HG03460 (cell line): ENCODE measurements around the gene OSGIN1.

Source experiments
- ATAC-seq: cut with Tn5 transposase; IDR thresholded peaks from one replicate; pipeline ENCODE4 v1.9.1; 2021; ENCODE audit not compliant: unreplicated experiment

Gene OSGIN1

GRCh38 chr16:83956336-83957289 lies 3.6 kb downstream of the OSGIN1 start:
- ATAC-seq: no peak

- no peak for ATAC-seq
Observed at GRCh38 chr16:83957296-83957855, 4.3 kb downstream of the OSGIN1 start.

GRCh38 chr16:83958137-83958845 lies 5.3 kb downstream of the OSGIN1 start:
- no peak for ATAC-seq

GRCh38 chr16:83958846-83959565 lies 6.0 kb downstream of the OSGIN1 start:
- ATAC-seq: no peak

- ATAC-seq: no peak
Observed at GRCh38 chr16:83959656-83960434, 6.8 kb downstream of the OSGIN1 start.

- ATAC-seq: no peak
Observed at GRCh38 chr16:83960521-83961249, 7.6 kb downstream of the OSGIN1 start.

- ATAC-seq: no peak
Observed at GRCh38 chr16:83961591-83961990, 8.6 kb downstream of the OSGIN1 start.

- ATAC-seq: no peak
Observed at GRCh38 chr16:83963277-83964119, 10.5 kb downstream of the OSGIN1 start.

GRCh38 chr16:83964684-83965443 lies 11.8 kb downstream of the OSGIN1 start:
- ATAC-seq: no peak

- ATAC-seq: no peak
Observed at GRCh38 chr16:83965444-83966152, 12.6 kb downstream of the OSGIN1 start.

- no peak for ATAC-seq
Observed at GRCh38 chr16:83966153-83966696, 13.2 kb downstream of the OSGIN1 start.

- ATAC-seq: no peak
Observed at GRCh38 chr16:83967091-83967490, 14.1 kb downstream of the OSGIN1 start.

GRCh38 chr16:83967838-83968305 lies 14.8 kb downstream of the OSGIN1 start, which contains the start of gene NECAB2:
TSS of gene NECAB2 (plus strand) at chr16:83968244. CDS start at chr16:83968649, 405 bp downstream.
- no peak for ATAC-seq

- no peak for ATAC-seq
Observed at GRCh38 chr16:83968306-83968851, 15.3 kb downstream of the OSGIN1 start.

- no peak for ATAC-seq
Observed at GRCh38 chr16:83968891-83969649, 16.0 kb downstream of the OSGIN1 start.
